ACC112 (cell line): Measurements from ENCODE around the gene EHD4.

Source experiments
- H2AFZ ChIP-seq: fragments of 200-600 bp; sonication (generic); one replicate; pipeline ENCODE4 v1.6.0; 2017; ENCODE audit warnings: antibody characterized with exemption, low read length; ENCODE audit not compliant: unreplicated experiment
- H3K27ac ChIP-seq: fragments of 200-600 bp; sonication (generic); 2 replicates; pipeline ENCODE4 v1.5.1; 2014; ENCODE audit warnings: low read depth, mild to moderate bottlenecking, antibody characterized with exemption, low read length, moderate library complexity
- H3K27me3 ChIP-seq: fragments of 200-600 bp; sonication (generic); 2 replicates; pipeline ENCODE4 v1.6.1; 2014; ENCODE audit warnings: mild to moderate bottlenecking, antibody characterized with exemption, low read length, moderate library complexity, mixed read lengths; ENCODE audit not compliant: insufficient read depth
- H3K36me3 ChIP-seq: fragments of 200-600 bp; sonication (generic); 2 replicates; pipeline ENCODE4 v1.6.1; 2016; ENCODE audit warnings: mild to moderate bottlenecking, antibody characterized with exemption, low read length, moderate library complexity, mixed read lengths; ENCODE audit not compliant: insufficient read depth
- H3K4me1 ChIP-seq: fragments of 200-600 bp; sonication (generic); one replicate; pipeline ENCODE4 v1.6.1; 2016; ENCODE audit warnings: low read length, mixed read lengths; ENCODE audit not compliant: insufficient read depth, unreplicated experiment, control insufficient read depth
- H3K4me3 ChIP-seq: fragments of 200-600 bp; sonication (generic); 2 replicates; pipeline ENCODE4 v1.5.1; 2014; ENCODE audit warnings: mild to moderate bottlenecking, low read depth, low read length
- H3K79me2 ChIP-seq: fragments of 200-600 bp; sonication (generic); one replicate; pipeline ENCODE4 v1.6.0; 2016; ENCODE audit warnings: low read length; ENCODE audit not compliant: control insufficient read depth, unreplicated experiment, insufficient read depth

EHD4 gene

GRCh38 chr15:41904541-41905005 is 67.8 kb downstream of the EHD4 start:
- Histone ChIP-seq H3K27ac (no peak overlapping the region), H2AFZ (no peak overlapping the region), H3K4me1 (no peaks in the 10 kb centered on the region), H3K79me2 (no peaks in the 10 kb centered on the region), H3K27me3 (no peaks in the 10 kb centered on the region), H3K36me3 (peaks cover 17% of the 10 kb centered on the region; the same call in 1 of the 2 replicates), H3K4me3 (no peak overlapping the region)

DNA sequence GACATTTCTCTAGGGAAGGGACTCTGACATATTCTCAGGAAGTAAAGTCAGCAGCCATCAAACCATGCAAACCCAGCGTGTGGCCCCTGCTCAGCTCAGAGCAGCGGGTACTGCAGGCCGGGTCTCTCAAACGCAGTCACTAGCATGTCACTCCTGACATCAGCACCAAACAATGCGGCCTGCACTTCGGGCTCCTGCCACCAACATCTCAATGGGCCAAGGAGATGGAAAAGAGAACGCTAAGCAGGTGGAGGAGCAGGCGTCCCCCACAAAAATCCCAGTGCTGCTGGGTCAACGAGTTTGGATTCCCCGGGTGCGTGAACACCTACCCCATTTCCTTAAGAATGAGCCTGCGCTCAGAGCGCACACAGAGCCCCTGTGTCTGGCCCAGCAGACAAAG is 68.6 kb downstream of the EHD4 start:
- H3K4me1 ChIP-seq, result no peaks in the 10 kb centered on the region
- H2AFZ ChIP-seq, result no peak overlapping the region

GRCh38 chr15:41901431-41901830 is 70.9 kb downstream of the EHD4 start:
- Histone ChIP-seq H3K79me2 (no peaks in the 10 kb centered on the region), H3K27ac (no peak overlapping the region), H3K4me1 (no peaks in the 10 kb centered on the region), H3K4me3 (no peak overlapping the region), H3K27me3 (no peaks in the 10 kb centered on the region), H2AFZ (no peak overlapping the region), H3K36me3 (peaks cover 6% of the 10 kb centered on the region; the same call in 1 of the 2 replicates)

More for the DNA sequence above, 68.6 kb downstream of the EHD4 start:
- H3K27me3 ChIP-seq, result no peaks in the 10 kb centered on the region
- no peak overlapping the region for H3K4me3 ChIP-seq
- no peak overlapping the region for H3K27ac ChIP-seq
- no peaks in the 10 kb centered on the region for H3K79me2 ChIP-seq
- H3K36me3 ChIP-seq, result peaks cover 17% of the 10 kb centered on the region; the same call in 1 of the 2 replicates

DNA sequence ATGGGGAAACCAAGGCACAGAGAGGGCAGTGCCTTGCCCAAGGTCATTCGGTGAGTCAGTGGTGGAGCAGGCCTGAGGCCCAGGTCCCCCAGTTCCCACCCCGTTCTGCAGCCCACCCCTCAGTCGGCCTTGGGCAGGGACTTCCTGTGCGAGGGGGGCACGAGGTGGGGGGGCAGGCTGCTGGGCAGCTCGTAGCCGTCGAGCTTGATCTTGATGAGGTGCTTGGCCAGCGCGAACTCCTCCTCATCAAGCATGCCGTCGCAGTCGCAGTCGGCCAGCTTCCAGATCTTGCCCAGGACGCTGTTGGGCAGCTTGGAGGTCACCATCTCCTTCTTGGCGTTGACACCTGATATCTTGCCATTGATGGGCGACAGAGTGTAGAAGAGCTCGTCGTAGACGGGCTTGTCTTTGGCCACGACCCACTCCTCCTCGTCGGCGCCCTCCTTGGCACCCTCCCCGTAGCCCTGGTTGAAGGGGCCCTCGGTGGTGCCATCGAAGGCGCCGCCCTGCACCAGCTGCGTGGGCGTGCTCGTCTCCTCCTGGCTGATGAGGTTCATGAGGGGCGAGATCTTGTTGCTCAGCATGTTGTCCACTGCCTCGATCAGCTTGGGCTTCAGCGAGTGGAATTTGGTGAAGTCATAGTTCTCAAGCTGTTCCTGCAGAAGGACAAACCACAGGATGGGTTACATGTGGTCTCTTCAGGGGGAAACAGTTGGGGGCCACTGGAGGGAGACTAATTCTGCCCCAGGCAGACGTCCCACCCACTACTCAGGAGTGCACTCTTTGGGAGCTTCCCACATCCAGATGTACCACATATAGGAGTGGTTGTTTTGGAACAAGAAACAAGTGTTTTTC is 71.6 kb downstream of the EHD4 start:
- Histone ChIP-seq H3K27ac (no peak overlapping the region), H3K4me3 (no peak overlapping the region), H3K79me2 (no peaks in the 10 kb centered on the region), H3K36me3 (0 out of 2 replicates have a peak, but pooled peaks cover 3% of the 10 kb centered on the region), H2AFZ (no peak overlapping the region), H3K4me1 (no peaks in the 10 kb centered on the region), H3K27me3 (no peaks in the 10 kb centered on the region)

DNA sequence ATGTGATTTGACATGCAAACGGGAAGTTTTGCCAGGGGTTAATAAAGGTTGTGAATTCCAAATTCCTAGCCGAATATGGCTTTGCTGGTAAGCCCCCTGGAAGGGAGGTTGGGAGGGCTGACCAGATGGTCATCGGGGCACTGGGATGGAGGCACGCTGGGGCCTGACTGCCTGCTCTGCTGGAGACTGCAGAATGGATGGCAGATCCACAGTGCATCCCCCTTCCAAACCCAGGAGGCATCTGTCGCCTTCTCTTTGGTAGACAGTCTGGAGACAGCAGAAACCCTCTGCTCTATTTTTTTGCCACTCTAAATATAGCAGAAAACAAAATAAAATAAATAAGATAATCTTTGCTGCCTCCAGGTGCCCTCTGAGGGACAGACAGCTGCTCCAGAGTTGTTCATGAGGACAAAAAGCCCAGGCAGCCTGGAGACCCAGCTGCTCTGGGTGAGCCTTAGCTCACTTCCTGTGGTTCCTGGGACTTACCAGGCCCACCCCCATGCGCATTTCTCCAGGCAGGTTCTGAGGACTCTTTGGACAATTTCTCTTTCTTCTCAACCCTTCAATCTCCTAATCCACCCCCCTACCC is 72.4 kb downstream of the EHD4 start:
- Histone ChIP-seq H3K36me3 (0 out of 2 replicates have a peak, but pooled peaks cover 3% of the 10 kb centered on the region), H3K4me3 (no peak overlapping the region), H2AFZ (no peak overlapping the region), H3K27ac (no peak overlapping the region), H3K79me2 (no peaks in the 10 kb centered on the region), H3K27me3 (no peaks in the 10 kb centered on the region), H3K4me1 (peaks cover 3% of the 10 kb centered on the region)

DNA sequence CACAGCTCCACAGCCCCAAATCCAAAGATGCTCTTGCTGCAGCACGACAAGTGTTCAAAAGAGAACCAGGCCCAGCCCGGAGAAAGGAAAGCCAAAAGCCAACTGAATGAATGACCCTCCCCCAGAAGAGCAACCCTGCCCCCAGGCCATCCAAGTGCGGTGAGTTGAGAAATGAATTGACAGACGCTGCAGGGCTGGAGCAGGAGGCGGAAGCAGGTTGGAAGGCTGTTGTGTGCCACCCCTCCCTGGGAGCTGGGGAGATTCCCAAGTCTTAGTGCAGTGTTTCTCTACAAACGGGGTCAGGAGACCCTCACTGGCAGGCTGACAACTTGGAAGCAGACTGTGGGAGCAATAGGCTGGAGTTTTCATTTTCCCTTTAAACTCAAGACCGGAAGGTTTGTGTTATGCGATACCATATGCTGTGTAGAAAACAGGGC is 75.0 kb downstream of the EHD4 start:
- H2AFZ ChIP-seq, result no peak overlapping the region
- 0 out of 2 replicates have a peak, but pooled peaks cover 3% of the 10 kb centered on the region for H3K36me3 ChIP-seq
- H3K4me3 ChIP-seq, result no peak overlapping the region
- peaks cover 16% of the 10 kb centered on the region for H3K4me1 ChIP-seq
- H3K79me2 ChIP-seq, result no peaks in the 10 kb centered on the region
- H3K27ac ChIP-seq, result no peak overlapping the region
- no peaks in the 10 kb centered on the region for H3K27me3 ChIP-seq

- H3K4me1 ChIP-seq, result peaks cover 16% of the 10 kb centered on the region
- no peaks in the 10 kb centered on the region for H3K27me3 ChIP-seq
- H3K36me3 ChIP-seq, result 0 out of 2 replicates have a peak, but pooled peaks cover 3% of the 10 kb centered on the region
- no peaks in the 10 kb centered on the region for H3K79me2 ChIP-seq
- no peak overlapping the region for H3K27ac ChIP-seq
- H3K4me3 ChIP-seq, result no peak overlapping the region
- no peak overlapping the region for H2AFZ ChIP-seq
Observed at GRCh38 chr15:41896566-41896965, 75.8 kb downstream of the EHD4 start.

- H2AFZ ChIP-seq, result no peak overlapping the region
- peaks cover 16% of the 10 kb centered on the region for H3K4me1 ChIP-seq
Observed at GRCh38 chr15:41895957-41896356, 76.4 kb downstream of the EHD4 start.

GRCh38 chr15:41895491-41895890 is 76.9 kb downstream of the EHD4 start:
- no peak overlapping the region for H2AFZ ChIP-seq
- H3K27me3 ChIP-seq, result no peaks in the 10 kb centered on the region
- no peak overlapping the region for H3K27ac ChIP-seq
- 0 out of 2 replicates have a peak, but pooled peaks cover 3% of the 10 kb centered on the region for H3K36me3 ChIP-seq
- no peak overlapping the region for H3K4me3 ChIP-seq
- H3K79me2 ChIP-seq, result no peaks in the 10 kb centered on the region
- H3K4me1 ChIP-seq, result peaks cover 16% of the 10 kb centered on the region

More at GRCh38 chr15:41895957-41896356, 76.4 kb downstream of the EHD4 start:
- Histone ChIP-seq H3K27ac (no peak overlapping the region), H3K36me3 (0 out of 2 replicates have a peak, but pooled peaks cover 3% of the 10 kb centered on the region), H3K4me3 (no peak overlapping the region), H3K79me2 (no peaks in the 10 kb centered on the region), H3K27me3 (no peaks in the 10 kb centered on the region)

DNA sequence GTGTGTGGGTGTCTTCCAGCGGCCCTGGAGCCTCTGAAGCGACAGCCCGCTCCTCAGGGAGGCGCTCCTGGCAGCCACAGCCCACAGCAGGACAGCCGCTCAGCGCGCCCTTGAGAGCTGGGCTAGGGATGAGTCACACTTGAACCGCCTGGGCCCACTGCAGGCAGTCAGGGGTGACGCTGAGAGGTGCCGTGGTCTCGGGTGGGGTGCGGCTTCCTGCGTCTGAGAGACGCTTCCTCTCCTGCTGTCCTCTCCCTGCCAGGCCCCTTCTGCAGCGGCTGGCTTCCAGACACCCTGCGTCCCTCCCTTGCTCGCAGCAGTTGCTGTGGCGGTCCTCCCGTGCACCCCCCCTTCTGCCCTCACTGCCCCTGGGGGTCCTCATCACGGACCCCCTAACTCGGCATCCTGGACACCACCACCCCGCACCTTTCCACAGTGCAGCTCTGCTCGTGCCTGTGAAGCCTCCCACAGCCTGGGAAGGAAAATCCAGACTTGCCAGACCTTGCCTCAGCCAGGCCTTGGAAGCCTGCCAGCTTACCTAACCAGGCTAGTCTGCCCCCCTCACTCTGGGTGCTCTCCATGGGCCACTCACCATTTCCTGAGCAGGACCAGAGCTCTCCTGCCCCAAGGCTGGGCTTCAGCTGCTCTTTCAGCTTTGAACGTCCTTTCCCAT is 77.4 kb downstream of the EHD4 start:
- Histone ChIP-seq H3K4me3 (no peak overlapping the region), H3K27me3 (no peaks in the 10 kb centered on the region), H3K79me2 (no peaks in the 10 kb centered on the region), H2AFZ (no peak overlapping the region), H3K36me3 (0 out of 2 replicates have a peak, but pooled peaks cover 3% of the 10 kb centered on the region), H3K4me1 (peaks cover 16% of the 10 kb centered on the region), H3K27ac (no peak overlapping the region)
